ENCODE measurements around the gene TMEM138. TPM values are rescaled to one million over a fixed set of nuclear protein-coding genes. Genes with fewer than 3 reads are reported as not detected.

The TMEM138 gene
- polyA plus RNA-seq, 1 donor = 45.6 TPM

- WGBS (ENCODE audit: insufficient coverage, low lambda C conversion rate) = no CpG with 5 or more reads among the region's 1 CpG
- Histone ChIP-seq H3K27me3 (ENCODE audit: control insufficient read depth, insufficient read depth, low read length) (no peaks in the 10 kb centered on the region), H3K9me3 (ENCODE audit: control insufficient read depth, low read depth, low read length) (no peaks in the 10 kb centered on the region), H3K36me3 (ENCODE audit: control insufficient read depth, insufficient read depth, low read length) (peaks cover 77% of the 10 kb centered on the region), H3K4me3 (ENCODE audit: low read length) (no peak overlapping the region), H3K27ac (ENCODE audit: low read length) (no peak overlapping the region), H3K4me1 (ENCODE audit: control insufficient read depth, insufficient read depth, low read length) (peaks cover 20% of the 10 kb centered on the region)
- DNase-seq = no peak
Measured at GRCh38 chr11:61350336-61350735, 11.8 kb upstream of the TMEM138 start.

- peaks cover 72% of the 10 kb centered on the region for H3K36me3 ChIP-seq (ENCODE audit: control insufficient read depth, insufficient read depth, low read length)
- WGBS (ENCODE audit: insufficient coverage, low lambda C conversion rate) = 100% methylated on average over 1 of the region's 8 CpGs
Measured at GRCh38 chr11:61350803-61351202, 11.4 kb upstream of the TMEM138 start.

GRCh38 chr11:61352038-61352437, 10.1 kb upstream of the TMEM138 start:
- 75% methylated on average over 4 of the region's 8 CpGs for WGBS (ENCODE audit: insufficient coverage, low lambda C conversion rate)
- no peaks in the 10 kb centered on the region for H3K27me3 ChIP-seq (ENCODE audit: control insufficient read depth, insufficient read depth, low read length)
- no peak overlapping the region for H3K4me3 ChIP-seq (ENCODE audit: low read length)
- H3K4me1 ChIP-seq (ENCODE audit: control insufficient read depth, insufficient read depth, low read length) = peaks cover 5% of the 10 kb centered on the region
- H3K27ac ChIP-seq (ENCODE audit: low read length) = no peak overlapping the region
- H3K36me3 ChIP-seq (ENCODE audit: control insufficient read depth, insufficient read depth, low read length) = peaks cover 70% of the 10 kb centered on the region
- H3K9me3 ChIP-seq (ENCODE audit: control insufficient read depth, low read depth, low read length) = no peaks in the 10 kb centered on the region
- no peak for DNase-seq

More at GRCh38 chr11:61350803-61351202, 11.4 kb upstream of the TMEM138 start:
- no peak for DNase-seq
- H3K9me3 ChIP-seq (ENCODE audit: control insufficient read depth, low read depth, low read length) = no peaks in the 10 kb centered on the region
- H3K4me3 ChIP-seq (ENCODE audit: low read length) = no peak overlapping the region
- no peaks in the 10 kb centered on the region for H3K27me3 ChIP-seq (ENCODE audit: control insufficient read depth, insufficient read depth, low read length)
- peaks cover 15% of the 10 kb centered on the region for H3K4me1 ChIP-seq (ENCODE audit: control insufficient read depth, insufficient read depth, low read length)
- H3K27ac ChIP-seq (ENCODE audit: low read length) = no peak overlapping the region

GRCh38 chr11:61353131-61354067, 8.8 kb upstream of the TMEM138 start:
- Histone ChIP-seq H3K9me3 (ENCODE audit: control insufficient read depth, low read depth, low read length) (no peaks in the 10 kb centered on the region), H3K4me3 (ENCODE audit: low read length) (no peak overlapping the region), H3K27ac (ENCODE audit: low read length) (no peak overlapping the region), H3K27me3 (ENCODE audit: control insufficient read depth, insufficient read depth, low read length) (no peaks in the 10 kb centered on the region), H3K36me3 (ENCODE audit: control insufficient read depth, insufficient read depth, low read length) (peaks cover 57% of the 10 kb centered on the region), H3K4me1 (ENCODE audit: control insufficient read depth, insufficient read depth, low read length) (peaks cover 10% of the 10 kb centered on the region)
- DNase-seq = no peak
- WGBS (ENCODE audit: insufficient coverage, low lambda C conversion rate) = 93% methylated on average over 3 of the region's 15 CpGs

GRCh38 chr11:61354208-61354607, 8.0 kb upstream of the TMEM138 start:
- Histone ChIP-seq H3K4me1 (ENCODE audit: control insufficient read depth, insufficient read depth, low read length) (peaks cover 16% of the 10 kb centered on the region), H3K4me3 (ENCODE audit: low read length) (no peak overlapping the region), H3K27me3 (ENCODE audit: control insufficient read depth, insufficient read depth, low read length) (no peaks in the 10 kb centered on the region), H3K27ac (ENCODE audit: low read length) (no peak overlapping the region), H3K9me3 (ENCODE audit: control insufficient read depth, low read depth, low read length) (no peaks in the 10 kb centered on the region), H3K36me3 (ENCODE audit: control insufficient read depth, insufficient read depth, low read length) (peaks cover 49% of the 10 kb centered on the region)
- DNase-seq = no peak
- no CpG with 5 or more reads among the region's 2 CpGs for WGBS (ENCODE audit: insufficient coverage, low lambda C conversion rate)

GRCh38 chr11:61356706-61357105, 5.5 kb upstream of the TMEM138 start:
- no CpG with 5 or more reads among the region's 4 CpGs for WGBS (ENCODE audit: insufficient coverage, low lambda C conversion rate)
- H3K4me1 ChIP-seq (ENCODE audit: control insufficient read depth, insufficient read depth, low read length) = peaks cover 31% of the 10 kb centered on the region
- H3K27ac ChIP-seq (ENCODE audit: low read length) = peak overlapping the region; percentile 26
- DNase-seq = no peak
- no peaks in the 10 kb centered on the region for H3K9me3 ChIP-seq (ENCODE audit: control insufficient read depth, low read depth, low read length)
- H3K4me3 ChIP-seq (ENCODE audit: low read length) = no peak overlapping the region
- no peaks in the 10 kb centered on the region for H3K27me3 ChIP-seq (ENCODE audit: control insufficient read depth, insufficient read depth, low read length)
- peaks cover 28% of the 10 kb centered on the region for H3K36me3 ChIP-seq (ENCODE audit: control insufficient read depth, insufficient read depth, low read length)

GRCh38 chr11:61357233-61357893, 4.8 kb upstream of the TMEM138 start:
- Histone ChIP-seq H3K36me3 (ENCODE audit: control insufficient read depth, insufficient read depth, low read length) (peaks cover 22% of the 10 kb centered on the region), H3K9me3 (ENCODE audit: control insufficient read depth, low read depth, low read length) (no peaks in the 10 kb centered on the region), H3K4me1 (ENCODE audit: control insufficient read depth, insufficient read depth, low read length) (peaks cover 31% of the 10 kb centered on the region), H3K27ac (ENCODE audit: low read length) (peak overlapping the region; percentile 26), H3K4me3 (ENCODE audit: low read length) (no peak overlapping the region), H3K27me3 (ENCODE audit: control insufficient read depth, insufficient read depth, low read length) (no peaks in the 10 kb centered on the region)
- DNase-seq = peak in 1 of 2 donors; percentile 29
- no CpG with 5 or more reads among the region's 9 CpGs for WGBS (ENCODE audit: insufficient coverage, low lambda C conversion rate)

GRCh38 chr11:61357894-61358239, 4.3 kb upstream of the TMEM138 start:
- peaks cover 31% of the 10 kb centered on the region for H3K4me1 ChIP-seq (ENCODE audit: control insufficient read depth, insufficient read depth, low read length)
- no peak overlapping the region for H3K4me3 ChIP-seq (ENCODE audit: low read length)
- peaks cover 18% of the 10 kb centered on the region for H3K36me3 ChIP-seq (ENCODE audit: control insufficient read depth, insufficient read depth, low read length)
- H3K9me3 ChIP-seq (ENCODE audit: control insufficient read depth, low read depth, low read length) = no peaks in the 10 kb centered on the region
- whole genome bisulfite sequencing (ENCODE audit: insufficient coverage, low lambda C conversion rate) = no CpG with 5 or more reads among the region's 6 CpGs
- H3K27ac ChIP-seq (ENCODE audit: low read length) = no peak overlapping the region
- no peak for DNase-seq
- H3K27me3 ChIP-seq (ENCODE audit: control insufficient read depth, insufficient read depth, low read length) = no peaks in the 10 kb centered on the region

- Histone ChIP-seq H3K36me3 (ENCODE audit: control insufficient read depth, insufficient read depth, low read length) (peaks cover 12% of the 10 kb centered on the region), H3K4me1 (ENCODE audit: control insufficient read depth, insufficient read depth, low read length) (peaks cover 31% of the 10 kb centered on the region), H3K9me3 (ENCODE audit: control insufficient read depth, low read depth, low read length) (no peaks in the 10 kb centered on the region), H3K4me3 (ENCODE audit: low read length) (no peak overlapping the region), H3K27ac (ENCODE audit: low read length) (no peak overlapping the region), H3K27me3 (ENCODE audit: control insufficient read depth, insufficient read depth, low read length) (no peaks in the 10 kb centered on the region)
- no peak for DNase-seq
- no CpG with 5 or more reads among the region's 11 CpGs for WGBS (ENCODE audit: insufficient coverage, low lambda C conversion rate)
Measured at GRCh38 chr11:61358566-61358965, 3.6 kb upstream of the TMEM138 start.

- Histone ChIP-seq H3K4me3 (ENCODE audit: low read length) (no peak overlapping the region), H3K27me3 (ENCODE audit: control insufficient read depth, insufficient read depth, low read length) (no peaks in the 10 kb centered on the region), H3K36me3 (ENCODE audit: control insufficient read depth, insufficient read depth, low read length) (peaks cover 13% of the 10 kb centered on the region), H3K27ac (ENCODE audit: low read length) (peak overlapping the region; percentile 67), H3K9me3 (ENCODE audit: control insufficient read depth, low read depth, low read length) (no peaks in the 10 kb centered on the region), H3K4me1 (ENCODE audit: control insufficient read depth, insufficient read depth, low read length) (peaks cover 31% of the 10 kb centered on the region)
- WGBS (ENCODE audit: insufficient coverage, low lambda C conversion rate) = no CpG with 5 or more reads among the region's 6 CpGs
- peak; percentile 73 to 90 for DNase-seq
Measured at GRCh38 chr11:61359516-61359915, 2.7 kb upstream of the TMEM138 start.

Data from large intestine (tissue), 3 donors.